GM12875 (cell line): ENCODE measurements around the gene DOCK4.

ENCODE experiments used
- H3K4me3 ChIP-seq: one replicate; pipeline ENCODE4 v1.5.1; 2011; ENCODE audit warnings: low read depth, low read length, control low read depth
- CTCF ChIP-seq: IDR thresholded peaks from 2 replicates; pipeline ENCODE4 v1.5.1; 2011; ENCODE audit warnings: low read depth, mild to moderate bottlenecking, control low read depth, inconsistent platforms, low read length, moderate library complexity, borderline replicate concordance; ENCODE audit not compliant: insufficient read depth

DOCK4 gene

GRCh38 chr7:111829221-111829620 lies 377.0 kb downstream of the DOCK4 start:
- no peak for TF ChIP-seq CTCF
- no peak overlapping the region for H3K4me3 ChIP-seq

- no peak overlapping the region for H3K4me3 ChIP-seq
- no peak for TF ChIP-seq CTCF
Observed at GRCh38 chr7:111827863-111828504, 378.2 kb downstream of the DOCK4 start.

- H3K4me3 ChIP-seq: no peak overlapping the region
- no peak for TF ChIP-seq CTCF
Observed at GRCh38 chr7:111825046-111825445, 381.2 kb downstream of the DOCK4 start.

GRCh38 chr7:111823826-111824225 lies 382.4 kb downstream of the DOCK4 start:
- TF ChIP-seq CTCF: no peak

GRCh38 chr7:111821046-111821445 lies 385.2 kb downstream of the DOCK4 start:
- no peak for TF ChIP-seq CTCF
- no peak overlapping the region for H3K4me3 ChIP-seq

More at GRCh38 chr7:111823826-111824225, 382.4 kb downstream of the DOCK4 start:
- H3K4me3 ChIP-seq: no peak overlapping the region

GRCh38 chr7:111820621-111821020 lies 385.6 kb downstream of the DOCK4 start:
- no peak for TF ChIP-seq CTCF
- H3K4me3 ChIP-seq: no peak overlapping the region

- TF ChIP-seq CTCF: no peak
- H3K4me3 ChIP-seq: no peak overlapping the region
Observed at GRCh38 chr7:111820121-111820520, 386.1 kb downstream of the DOCK4 start.
